Measurements from ENCODE around the gene CD44.

The CD44 gene

GRCh38 chr11:35160902-35161597 is 22.1 kb downstream of the CD44 start:
- no peak for DNase-seq

DNA sequence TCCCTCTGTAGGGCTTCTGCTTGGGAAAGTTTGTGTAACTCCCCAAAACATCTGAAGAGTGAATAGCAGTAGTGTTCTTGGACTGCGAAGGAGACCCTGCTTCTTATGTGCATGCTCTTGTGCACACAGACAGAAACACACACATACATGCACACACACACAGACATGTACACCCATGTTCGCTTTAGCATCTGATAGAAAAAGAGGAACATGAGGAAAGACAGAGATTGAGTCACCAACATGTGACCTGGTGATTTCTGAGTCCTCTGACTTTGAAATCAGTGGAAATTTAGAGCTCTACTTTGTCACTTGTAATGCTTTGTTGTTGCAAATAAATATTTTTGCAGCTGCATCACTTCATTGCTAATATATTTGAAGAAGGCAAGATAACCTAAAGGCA is 23.8 kb downstream of the CD44 start:
- DNase-seq = peak; percentile 72 to 73

GRCh38 chr11:35163209-35163608 is 24.2 kb downstream of the CD44 start:
- no peak for DNase-seq

DNA sequence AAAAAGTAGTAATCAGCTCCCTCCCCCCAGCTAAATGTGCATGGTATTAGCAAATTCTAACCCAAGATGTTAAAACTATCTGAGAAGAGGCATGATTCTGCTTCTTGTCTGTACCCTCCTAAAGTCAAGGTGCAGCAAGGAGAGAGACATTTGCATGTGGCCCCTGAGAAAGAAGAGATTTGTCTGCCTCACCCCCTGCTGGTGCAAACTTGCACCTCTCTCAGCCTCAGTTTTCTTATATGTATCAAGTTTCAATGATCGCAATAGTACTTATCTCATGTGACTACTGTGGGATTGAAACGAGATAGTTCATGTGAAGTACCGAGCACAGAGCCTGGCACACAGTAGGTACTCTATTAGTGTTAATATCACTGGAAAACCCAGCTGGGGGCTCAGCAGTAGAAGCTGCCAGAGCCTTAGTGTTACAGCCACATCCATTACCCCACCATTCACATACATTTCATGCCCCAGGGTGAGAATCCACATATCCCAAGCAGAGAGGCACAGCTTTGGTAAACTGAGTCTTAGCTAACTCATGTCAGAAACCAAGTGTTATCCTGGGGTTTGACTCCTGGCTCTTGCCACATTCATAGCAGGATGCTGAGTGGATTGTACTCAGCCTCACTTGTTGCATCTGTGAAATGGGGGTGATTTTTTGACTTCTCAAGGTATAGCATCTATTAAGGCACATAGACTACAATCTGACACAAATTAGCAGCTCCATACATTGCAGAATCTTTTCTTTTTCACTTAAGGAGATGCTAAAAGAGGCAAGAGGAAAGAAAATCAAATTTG is 24.9 kb downstream of the CD44 start:
- DNase-seq = no peak

GRCh38 chr11:35165030-35165422 is 26.1 kb downstream of the CD44 start:
- no peak for DNase-seq

- no peak for DNase-seq
Measured at GRCh38 chr11:35165423-35166368, 26.7 kb downstream of the CD44 start.

DNA sequence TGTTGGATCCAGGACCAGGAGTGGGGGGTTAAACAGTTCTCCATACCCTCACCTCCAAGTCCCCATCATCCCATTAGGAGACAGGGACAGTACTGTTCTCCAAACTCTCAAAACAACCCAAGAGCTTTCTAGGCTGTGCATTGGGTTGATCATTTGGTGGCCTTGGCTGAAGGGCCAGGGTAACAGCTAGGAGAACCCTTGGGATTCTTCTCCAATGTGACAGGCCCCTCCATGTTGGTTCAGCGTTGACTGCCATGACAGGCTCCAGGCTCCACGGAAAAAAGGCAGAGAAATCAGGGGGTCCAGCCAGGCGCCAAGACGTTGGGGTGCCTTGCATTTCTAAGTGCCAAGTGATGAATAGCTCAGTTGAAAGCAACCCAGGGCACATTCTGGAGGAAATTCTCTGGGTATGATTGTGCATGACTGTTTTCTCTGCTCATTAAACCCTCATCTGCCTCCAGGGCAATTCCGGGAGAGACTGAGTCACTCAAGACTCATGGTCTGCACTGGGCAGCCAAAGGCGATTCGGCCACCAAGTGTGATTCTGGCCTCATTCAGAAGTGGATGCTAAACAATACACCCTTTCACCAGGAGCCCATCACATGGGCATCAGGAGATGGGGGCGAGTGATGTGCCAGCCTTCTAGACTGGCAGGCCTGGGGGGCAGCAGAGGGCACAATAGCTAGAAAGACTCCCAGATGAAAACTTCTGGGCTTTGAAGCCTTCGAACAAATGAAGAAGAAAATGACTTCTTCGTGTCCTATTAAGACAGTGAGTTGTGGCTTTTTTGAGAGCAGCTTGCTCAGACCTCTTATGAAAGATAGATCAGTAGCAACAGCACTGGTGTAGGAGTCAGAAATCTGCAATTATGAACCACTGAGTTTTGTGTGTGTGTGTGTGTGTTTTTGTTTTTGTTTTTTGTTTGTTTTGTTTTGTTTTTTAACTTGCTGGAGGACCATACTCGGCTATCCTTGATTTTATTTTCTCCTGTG is 27.7 kb downstream of the CD44 start:
- DNase-seq = no peak

DNA sequence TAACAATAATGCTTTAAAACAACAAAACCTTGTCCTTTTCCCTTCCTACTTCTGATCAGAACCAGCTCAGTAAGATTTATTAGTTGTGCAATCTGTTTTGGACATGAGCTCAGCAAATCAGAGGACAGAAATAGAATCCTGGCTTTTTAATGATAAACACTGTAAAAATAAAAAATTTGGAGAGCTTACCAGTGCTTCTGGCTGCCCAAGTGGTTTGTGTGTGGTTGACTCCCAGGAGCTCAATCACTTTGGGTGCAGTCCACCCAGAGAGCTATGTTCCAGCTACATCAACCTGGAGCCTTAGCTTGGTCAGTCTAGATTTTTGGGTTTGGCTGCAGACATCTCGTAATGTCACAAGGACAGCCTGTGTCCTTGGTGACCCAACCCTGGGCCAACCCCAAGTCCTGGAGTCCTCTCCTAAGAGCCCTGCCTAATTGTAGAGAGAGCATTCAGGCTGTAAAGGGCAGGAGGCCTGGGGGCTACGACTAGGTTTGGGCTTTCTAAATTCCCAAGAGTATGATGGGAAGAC is 28.5 kb downstream of the CD44 start:
- DNase-seq = no peak

DNA sequence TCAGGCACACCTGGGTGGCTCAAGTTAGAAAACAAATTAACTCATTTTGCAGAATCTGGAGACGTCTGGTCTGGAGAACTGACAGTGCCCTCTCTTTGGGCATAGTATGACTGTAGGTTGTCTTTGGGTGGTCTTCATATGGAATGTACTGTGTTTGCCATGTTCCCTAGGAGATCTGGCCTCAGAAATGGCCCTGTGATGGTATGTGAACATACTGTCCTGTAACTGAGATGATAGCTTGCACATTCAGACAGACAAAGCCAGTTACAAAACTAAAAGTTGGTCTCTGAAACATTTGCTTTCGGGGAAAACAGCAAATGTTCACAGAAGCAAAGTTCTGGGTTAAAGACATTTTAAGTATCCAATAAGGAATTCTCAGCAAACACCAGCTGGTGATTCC is 29.7 kb downstream of the CD44 start:
- DNase-seq = no peak

DNA sequence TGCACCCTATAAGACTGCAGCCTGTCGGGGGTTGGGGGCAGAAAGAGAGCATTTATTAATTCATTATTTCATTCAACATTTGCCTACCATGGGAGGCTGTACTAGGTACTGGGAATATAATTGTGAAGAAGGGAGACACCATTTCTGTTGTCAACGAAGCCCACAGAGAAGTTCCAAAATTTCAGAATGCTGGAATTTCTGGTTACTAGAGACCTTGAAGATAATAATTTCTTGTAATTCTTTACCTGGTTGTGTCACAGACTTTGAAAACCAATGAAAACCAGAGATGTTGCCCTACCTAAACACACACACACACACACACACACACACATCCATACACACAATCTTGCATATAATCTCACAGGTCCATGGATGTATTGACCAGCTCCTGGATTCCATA is 30.1 kb downstream of the CD44 start:
- DNase-seq = no peak

DNA sequence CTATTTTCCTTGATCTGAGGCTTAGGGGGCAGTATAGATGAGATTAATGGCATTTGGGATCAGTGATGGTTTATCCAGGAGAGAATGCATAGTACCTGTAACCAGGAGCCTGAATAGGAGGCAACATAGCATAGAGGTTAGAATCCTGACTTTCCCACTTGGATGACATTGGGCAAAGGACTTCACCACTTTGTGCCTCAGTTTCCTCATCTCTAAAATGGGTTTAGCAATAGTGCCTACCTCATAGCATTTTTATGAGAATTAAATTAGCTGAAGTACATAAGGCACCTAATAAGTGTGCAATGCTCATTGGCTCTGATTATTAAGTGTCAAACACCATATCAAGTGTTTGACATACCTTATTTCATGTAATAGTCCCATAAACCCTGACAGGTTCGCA is 30.8 kb downstream of the CD44 start:
- DNase-seq = no peak

GRCh38 chr11:35170503-35170902 is 31.5 kb downstream of the CD44 start:
- DNase-seq = no peak

DNA sequence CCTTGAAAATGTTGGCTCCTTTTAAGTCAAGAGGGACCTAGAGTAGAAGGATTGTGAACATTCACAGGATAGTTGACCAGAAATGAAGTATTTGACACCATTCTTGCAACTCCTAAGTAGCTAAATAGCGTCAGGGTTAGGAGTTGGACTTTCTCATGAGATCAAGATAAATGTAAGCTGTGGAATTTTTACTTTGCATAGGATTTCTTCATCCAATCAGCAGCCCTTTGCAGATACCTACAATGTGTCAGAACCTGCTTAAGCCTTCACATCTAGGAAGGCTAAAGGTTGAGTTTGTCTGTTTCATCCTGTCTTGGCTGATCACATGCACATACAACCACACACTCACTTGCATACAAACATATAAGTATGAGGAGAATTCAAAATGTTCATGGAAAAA is 32.3 kb downstream of the CD44 start:
- DNase-seq = no peak

- DNase-seq = peak; percentile 60 to 69
Measured at GRCh38 chr11:35173011-35173511, 34.1 kb downstream of the CD44 start.

DNA sequence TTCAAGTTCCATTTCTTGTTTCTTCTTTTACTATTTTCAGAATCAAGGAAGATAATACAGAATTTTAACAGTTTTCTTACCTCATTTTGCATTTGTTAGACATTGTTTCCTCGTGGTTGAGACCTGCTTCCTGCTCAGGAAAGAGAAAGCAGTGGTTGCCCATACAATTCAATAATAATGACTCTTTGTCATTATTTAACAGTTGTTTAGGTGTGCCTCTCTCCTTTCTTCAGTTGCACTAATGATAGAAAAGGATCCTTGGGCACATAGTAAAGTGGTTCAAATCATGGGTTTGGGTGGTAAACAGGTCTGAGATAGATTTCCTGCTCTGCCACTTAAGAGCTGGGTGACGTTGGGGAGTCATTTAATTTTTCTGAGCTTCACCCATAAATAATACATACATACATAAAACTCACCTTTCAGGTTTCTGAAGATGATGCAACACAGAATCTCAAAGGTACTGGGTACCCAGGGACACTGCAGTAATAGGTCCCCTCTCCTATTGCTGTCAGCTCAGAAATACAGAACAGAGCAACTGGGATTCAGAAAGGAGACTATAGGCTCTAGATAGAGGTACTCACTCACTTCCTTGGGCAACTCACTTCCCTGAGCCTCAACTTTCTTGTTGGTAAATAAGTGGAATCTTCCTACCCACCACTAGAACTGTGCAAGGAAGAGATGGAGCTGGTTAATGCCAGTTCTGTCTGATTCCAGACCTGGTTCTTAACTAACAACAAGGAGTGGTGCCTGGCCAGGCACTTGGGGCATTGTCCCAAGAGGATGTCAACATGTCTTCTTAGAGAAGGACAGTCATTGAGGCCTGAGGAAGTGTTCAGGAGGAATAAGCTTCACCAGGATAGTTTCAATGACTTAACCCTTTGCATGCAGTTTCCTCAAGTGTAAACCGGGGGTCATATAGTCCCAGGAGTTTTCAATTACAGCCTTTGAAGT is 34.9 kb downstream of the CD44 start:
- DNase-seq = no peak

DNA sequence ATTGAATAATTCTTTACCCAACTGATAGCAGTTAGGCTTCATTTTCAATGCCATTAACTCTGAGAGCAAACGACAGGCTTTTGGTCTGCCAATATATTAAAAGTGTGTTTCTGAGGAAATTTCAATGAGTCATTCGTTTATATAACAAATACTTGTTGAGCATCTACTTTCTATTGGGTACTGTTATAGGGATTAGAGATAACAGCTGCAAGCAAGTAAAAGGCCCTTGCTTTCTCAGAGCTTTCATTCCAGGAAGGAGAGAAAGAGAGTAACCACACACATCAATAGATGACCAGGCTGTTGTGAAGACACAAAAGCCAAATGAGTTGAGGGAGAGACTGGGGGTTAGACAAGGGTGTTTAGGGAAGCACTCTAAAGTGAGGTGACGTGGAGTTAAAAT is 35.7 kb downstream of the CD44 start:
- DNase-seq = no peak

DNA sequence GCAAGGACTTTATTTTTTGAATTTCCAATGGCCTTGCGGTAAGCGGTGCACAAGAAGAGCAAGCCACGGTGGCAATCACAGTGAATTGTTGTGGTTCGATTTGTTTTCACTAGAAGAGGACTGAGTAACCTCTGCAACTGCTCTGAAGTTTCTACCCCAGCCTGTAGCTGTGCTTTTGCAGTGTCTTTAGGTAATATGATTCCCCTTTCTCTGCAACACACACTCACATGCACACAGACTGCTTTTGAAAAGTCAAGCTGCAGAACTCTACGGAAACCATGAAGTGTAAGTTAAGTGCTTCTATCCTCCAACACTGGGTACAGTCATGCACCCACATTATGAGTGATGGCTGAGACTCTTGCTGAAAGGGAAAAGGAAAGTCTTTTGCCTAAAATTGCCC is 38.4 kb downstream of the CD44 start:
- no peak for DNase-seq

GRCh38 chr11:35178067-35178805 is 39.3 kb downstream of the CD44 start:
- DNase-seq = peak in 1 of 2 experiments; percentile 3

DNA sequence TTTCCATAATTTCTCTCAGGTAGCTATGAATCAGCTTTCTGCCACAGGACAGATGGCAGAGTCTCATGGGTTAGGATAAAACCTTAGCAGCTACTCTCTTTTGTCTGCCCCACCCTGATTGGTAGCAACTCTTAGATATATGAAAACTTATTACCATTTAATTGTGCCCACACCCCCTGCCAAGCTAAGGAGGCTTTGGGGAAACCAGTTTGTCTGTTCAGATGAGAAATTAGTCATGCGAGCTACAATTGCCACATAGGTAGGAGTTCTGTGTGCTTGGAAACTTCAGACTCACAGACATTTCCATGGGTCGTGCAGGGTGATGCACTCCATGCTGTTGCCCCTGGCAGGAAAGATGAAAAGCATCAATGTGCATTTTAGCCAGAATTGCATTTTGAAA is 39.9 kb downstream of the CD44 start:
- no peak for DNase-seq
